ENCODE data around the gene TMEFF2. TPM values are rescaled to one million over a fixed set of nuclear protein-coding genes. Genes with fewer than 3 reads are reported as not detected.

The TMEFF2 gene
- total and polyA plus RNA-seq, 10 of the 15 experiments (the other 5 are each of a cell fraction or from before 2014, with no cell fraction given) = not detected

DNA sequence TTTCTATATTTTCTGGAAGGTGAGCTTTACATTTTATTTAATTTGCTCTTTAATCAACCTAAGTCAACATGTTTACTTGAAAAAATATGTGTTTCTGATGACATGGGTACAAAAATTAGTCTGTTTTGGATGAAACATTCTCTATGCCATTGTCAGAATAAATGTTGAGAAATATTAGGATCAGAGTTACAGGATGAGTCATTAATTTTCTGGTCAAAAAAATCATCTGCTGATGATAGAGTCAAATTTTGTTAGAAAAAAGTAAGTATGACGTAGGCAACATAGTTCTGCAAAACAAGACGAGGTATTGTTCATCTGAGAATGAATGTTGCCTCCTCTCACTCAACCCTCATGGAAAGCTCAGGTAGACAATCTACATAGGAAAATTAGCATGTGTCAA, 240.3 kb downstream of the TMEFF2 start (continued):
- TF ChIP-seq, protein P1, sequence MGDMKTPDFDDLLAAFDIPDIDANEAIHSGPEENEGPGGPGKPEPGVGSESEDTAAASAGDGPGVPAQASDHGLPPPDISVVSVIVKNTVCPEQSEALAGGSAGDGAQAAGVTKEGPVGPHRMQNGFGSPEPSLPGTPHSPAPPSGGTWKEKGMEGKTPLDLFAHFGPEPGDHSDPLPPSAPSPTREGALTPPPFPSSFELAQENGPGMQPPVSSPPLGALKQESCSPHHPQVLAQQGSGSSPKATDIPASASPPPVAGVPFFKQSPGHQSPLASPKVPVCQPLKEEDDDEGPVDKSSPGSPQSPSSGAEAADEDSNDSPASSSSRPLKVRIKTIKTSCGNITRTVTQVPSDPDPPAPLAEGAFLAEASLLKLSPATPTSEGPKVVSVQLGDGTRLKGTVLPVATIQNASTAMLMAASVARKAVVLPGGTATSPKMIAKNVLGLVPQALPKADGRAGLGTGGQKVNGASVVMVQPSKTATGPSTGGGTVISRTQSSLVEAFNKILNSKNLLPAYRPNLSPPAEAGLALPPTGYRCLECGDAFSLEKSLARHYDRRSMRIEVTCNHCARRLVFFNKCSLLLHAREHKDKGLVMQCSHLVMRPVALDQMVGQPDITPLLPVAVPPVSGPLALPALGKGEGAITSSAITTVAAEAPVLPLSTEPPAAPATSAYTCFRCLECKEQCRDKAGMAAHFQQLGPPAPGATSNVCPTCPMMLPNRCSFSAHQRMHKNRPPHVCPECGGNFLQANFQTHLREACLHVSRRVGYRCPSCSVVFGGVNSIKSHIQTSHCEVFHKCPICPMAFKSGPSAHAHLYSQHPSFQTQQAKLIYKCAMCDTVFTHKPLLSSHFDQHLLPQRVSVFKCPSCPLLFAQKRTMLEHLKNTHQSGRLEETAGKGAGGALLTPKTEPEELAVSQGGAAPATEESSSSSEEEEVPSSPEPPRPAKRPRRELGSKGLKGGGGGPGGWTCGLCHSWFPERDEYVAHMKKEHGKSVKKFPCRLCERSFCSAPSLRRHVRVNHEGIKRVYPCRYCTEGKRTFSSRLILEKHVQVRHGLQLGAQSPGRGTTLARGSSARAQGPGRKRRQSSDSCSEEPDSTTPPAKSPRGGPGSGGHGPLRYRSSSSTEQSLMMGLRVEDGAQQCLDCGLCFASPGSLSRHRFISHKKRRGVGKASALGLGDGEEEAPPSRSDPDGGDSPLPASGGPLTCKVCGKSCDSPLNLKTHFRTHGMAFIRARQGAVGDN (IDR thresholded peaks at IDR 0.05) = no peak
- no peak for TF ChIP-seq SMARCA5 (IDR thresholded peaks at IDR 0.05)
- TF ChIP-seq, protein P2, sequence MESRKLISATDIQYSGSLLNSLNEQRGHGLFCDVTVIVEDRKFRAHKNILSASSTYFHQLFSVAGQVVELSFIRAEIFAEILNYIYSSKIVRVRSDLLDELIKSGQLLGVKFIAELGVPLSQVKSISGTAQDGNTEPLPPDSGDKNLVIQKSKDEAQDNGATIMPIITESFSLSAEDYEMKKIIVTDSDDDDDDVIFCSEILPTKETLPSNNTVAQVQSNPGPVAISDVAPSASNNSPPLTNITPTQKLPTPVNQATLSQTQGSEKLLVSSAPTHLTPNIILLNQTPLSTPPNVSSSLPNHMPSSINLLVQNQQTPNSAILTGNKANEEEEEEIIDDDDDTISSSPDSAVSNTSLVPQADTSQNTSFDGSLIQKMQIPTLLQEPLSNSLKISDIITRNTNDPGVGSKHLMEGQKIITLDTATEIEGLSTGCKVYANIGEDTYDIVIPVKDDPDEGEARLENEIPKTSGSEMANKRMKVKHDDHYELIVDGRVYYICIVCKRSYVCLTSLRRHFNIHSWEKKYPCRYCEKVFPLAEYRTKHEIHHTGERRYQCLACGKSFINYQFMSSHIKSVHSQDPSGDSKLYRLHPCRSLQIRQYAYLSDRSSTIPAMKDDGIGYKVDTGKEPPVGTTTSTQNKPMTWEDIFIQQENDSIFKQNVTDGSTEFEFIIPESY (IDR thresholded peaks at IDR 0.05) = no peak

DNA sequence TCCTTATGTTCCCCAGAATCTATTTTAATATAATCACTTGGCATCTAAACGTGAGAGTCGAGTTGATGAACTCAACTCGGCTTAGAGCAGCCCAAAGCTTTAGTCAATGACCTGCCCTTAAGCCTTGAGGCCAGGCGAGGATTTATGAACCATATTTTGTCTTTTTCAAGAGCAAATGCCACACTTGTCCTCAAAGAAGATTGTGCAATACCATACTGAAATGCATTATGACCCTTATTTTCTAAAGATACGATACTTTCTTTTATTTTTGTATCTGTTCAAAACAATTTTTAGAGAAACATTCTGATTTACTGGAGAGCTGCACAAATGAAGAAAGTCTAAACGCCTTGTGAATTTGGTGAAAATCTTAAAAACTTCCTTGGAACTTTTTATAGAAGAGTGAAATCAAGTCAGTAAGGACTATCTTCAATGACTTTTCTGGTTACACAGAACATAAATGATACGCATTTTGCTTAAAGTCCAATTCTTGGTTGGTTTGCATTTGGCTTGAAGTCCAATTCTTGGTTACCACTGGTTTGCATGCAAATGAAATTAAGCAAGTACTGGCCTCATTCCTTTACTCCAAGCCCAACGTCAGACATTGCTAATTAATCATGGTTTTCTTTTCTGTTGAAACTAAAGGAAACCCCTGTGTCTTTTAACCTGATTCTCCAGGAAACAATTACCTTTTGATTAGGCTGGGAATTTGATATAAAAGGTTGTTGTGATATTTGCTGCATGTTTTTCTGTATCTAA, 242.0 kb downstream of the TMEFF2 start:
- no peaks in the 10 kb centered on the region for H3K79me2 ChIP-seq (ENCODE audit: control insufficient read depth, insufficient read depth, low read length)
- H3K9ac ChIP-seq (ENCODE audit: control insufficient read depth, insufficient read depth, low read length) = no peak overlapping the region
- BruUV-seq (replicated peaks) = no TSS peak
- H4K20me1 ChIP-seq (ENCODE audit: control insufficient read depth, insufficient read depth) = no peaks in the 10 kb centered on the region
- H3K9me3 ChIP-seq (replicated peaks; ENCODE audit: control insufficient read depth, insufficient read depth, low read length) = no peaks in the 10 kb centered on the region
- H3K4me2 ChIP-seq (ENCODE audit: control insufficient read depth, insufficient read depth) = no peak overlapping the region
- TF ChIP-seq FOXM1 (IDR thresholded peaks at IDR 0.05; ENCODE audit: low read depth, low read length) (no peak), CHD2 (IDR thresholded peaks at IDR 0.05; ENCODE audit: borderline replicate concordance, low read depth, low read length) (no peak), ZNF207 (IDR thresholded peaks at IDR 0.05; ENCODE audit: borderline replicate concordance) (no peak), RBBP5 (conservative IDR thresholded peaks at IDR 0.05) (no peak)
- TF ChIP-seq, protein P3, sequence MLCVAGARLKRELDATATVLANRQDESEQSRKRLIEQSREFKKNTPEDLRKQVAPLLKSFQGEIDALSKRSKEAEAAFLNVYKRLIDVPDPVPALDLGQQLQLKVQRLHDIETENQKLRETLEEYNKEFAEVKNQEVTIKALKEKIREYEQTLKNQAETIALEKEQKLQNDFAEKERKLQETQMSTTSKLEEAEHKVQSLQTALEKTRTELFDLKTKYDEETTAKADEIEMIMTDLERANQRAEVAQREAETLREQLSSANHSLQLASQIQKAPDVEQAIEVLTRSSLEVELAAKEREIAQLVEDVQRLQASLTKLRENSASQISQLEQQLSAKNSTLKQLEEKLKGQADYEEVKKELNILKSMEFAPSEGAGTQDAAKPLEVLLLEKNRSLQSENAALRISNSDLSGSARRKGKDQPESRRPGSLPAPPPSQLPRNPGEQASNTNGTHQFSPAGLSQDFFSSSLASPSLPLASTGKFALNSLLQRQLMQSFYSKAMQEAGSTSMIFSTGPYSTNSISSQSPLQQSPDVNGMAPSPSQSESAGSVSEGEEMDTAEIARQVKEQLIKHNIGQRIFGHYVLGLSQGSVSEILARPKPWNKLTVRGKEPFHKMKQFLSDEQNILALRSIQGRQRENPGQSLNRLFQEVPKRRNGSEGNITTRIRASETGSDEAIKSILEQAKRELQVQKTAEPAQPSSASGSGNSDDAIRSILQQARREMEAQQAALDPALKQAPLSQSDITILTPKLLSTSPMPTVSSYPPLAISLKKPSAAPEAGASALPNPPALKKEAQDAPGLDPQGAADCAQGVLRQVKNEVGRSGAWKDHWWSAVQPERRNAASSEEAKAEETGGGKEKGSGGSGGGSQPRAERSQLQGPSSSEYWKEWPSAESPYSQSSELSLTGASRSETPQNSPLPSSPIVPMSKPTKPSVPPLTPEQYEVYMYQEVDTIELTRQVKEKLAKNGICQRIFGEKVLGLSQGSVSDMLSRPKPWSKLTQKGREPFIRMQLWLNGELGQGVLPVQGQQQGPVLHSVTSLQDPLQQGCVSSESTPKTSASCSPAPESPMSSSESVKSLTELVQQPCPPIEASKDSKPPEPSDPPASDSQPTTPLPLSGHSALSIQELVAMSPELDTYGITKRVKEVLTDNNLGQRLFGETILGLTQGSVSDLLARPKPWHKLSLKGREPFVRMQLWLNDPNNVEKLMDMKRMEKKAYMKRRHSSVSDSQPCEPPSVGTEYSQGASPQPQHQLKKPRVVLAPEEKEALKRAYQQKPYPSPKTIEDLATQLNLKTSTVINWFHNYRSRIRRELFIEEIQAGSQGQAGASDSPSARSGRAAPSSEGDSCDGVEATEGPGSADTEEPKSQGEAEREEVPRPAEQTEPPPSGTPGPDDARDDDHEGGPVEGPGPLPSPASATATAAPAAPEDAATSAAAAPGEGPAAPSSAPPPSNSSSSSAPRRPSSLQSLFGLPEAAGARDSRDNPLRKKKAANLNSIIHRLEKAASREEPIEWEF (IDR thresholded peaks at IDR 0.05; ENCODE audit: insufficient replicate concordance, low read depth, low read length) = no peak
- TF ChIP-seq, protein P4, sequence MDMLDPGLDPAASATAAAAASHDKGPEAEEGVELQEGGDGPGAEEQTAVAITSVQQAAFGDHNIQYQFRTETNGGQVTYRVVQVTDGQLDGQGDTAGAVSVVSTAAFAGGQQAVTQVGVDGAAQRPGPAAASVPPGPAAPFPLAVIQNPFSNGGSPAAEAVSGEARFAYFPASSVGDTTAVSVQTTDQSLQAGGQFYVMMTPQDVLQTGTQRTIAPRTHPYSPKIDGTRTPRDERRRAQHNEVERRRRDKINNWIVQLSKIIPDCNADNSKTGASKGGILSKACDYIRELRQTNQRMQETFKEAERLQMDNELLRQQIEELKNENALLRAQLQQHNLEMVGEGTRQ (IDR thresholded peaks at IDR 0.05; ENCODE audit: borderline replicate concordance, low read depth, low read length) = no peak
- H3K36me3 ChIP-seq (ENCODE audit: control insufficient read depth in 2 of 2, insufficient read depth in 2 of 2, low read length in 1 of 2) = no peaks in the 10 kb centered on the region
- intact Hi-C loops (cut with micrococcal nuclease; ENCODE audit: unreplicated experiment) = no loop called here
- H3K4me1 ChIP-seq (ENCODE audit: control insufficient read depth, insufficient read depth, low read length) = no peaks in the 10 kb centered on the region
- in situ Hi-C loops (cut with MboI) = no loop called here
- H3K27ac ChIP-seq (ENCODE audit: control insufficient read depth, insufficient read depth) = no peak overlapping the region
- no peak for ATAC-seq
- ChIA-PET SMC1A (ENCODE audit: uncharacterized antibody, unreplicated experiment) (interaction anchor here (1.3 kb wide), 1 partner anchor 10 kb away, joined by 6 read pairs; no protein-coding TSS in a partner anchor), POLR2A (no interaction called here), CTCF (interaction anchor here (1.6 to 1.7 kb wide), 2 partner anchors 18 to 209 kb away, joined by 5 to 8 read pairs; no protein-coding TSS in a partner anchor), RAD21 (ENCODE audit: unreplicated experiment) (no interaction called here)
- no peak overlapping the region for H3K4me3 ChIP-seq
- 36% methylated on average over 8 of the region's 8 CpGs for WGBS (ENCODE audit: insufficient coverage, insufficient replicate concordance, low lambda C conversion rate, missing lambda C conversion rate)
- no peaks in the 10 kb centered on the region for H3K27me3 ChIP-seq (replicated peaks in 1 of 2; ENCODE audit: control insufficient read depth in 2 of 2, insufficient read depth in 2 of 2, low read length in 1 of 2)
- FAIRE-seq = no peak
- H2AFZ ChIP-seq (ENCODE audit: control insufficient read depth, low read depth, low read length) = no peak overlapping the region
- DNase-seq (ENCODE audit: low read depth, low spot score) = no peak
